ENCODE results near the gene CLCN6.

DNA sequence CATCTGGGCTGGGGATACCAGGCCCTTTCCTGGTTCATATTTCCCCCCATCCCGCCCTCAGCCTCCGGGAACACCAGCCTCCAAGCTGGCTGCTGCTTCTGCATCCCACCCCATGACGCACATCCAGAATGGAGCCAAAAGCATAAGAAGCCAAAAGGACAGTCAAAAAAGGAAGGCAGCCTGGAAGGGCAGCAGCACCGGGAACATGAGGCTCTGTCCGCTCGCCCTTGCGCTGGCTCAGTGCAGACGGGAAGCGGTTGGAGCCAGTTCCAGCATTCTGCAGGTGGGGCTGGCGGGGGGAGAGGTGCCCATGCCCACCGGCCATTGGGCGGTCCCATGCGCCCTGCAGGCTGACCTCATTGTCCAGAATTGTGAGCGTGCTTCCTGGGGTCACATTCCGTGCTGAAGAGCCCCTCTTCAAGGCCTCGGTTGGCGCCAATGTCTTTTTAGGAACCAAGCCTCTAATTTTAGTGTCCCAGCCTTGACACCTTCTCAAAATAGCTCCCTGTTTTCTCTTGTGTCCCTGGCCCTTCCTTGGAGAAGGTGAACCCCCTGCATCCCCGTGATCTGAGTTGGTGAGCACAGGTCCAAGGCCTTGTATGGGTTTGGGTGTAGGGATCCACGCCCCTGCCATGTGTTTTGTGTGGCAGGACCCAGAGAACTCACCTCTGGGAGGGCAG is 81.1 kb downstream of the CLCN6 start:
- TF ChIP-seq RNF2 (IDR thresholded peaks at IDR 0.05; ENCODE audit: borderline replicate concordance, low read depth, low read length, missing control alignments, poor library complexity, severe bottlenecking), result no peak
- TF ChIP-seq, protein P1, sequence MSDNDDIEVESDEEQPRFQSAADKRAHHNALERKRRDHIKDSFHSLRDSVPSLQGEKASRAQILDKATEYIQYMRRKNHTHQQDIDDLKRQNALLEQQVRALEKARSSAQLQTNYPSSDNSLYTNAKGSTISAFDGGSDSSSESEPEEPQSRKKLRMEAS (IDR thresholded peaks at IDR 0.05), result no peak
- TF ChIP-seq, protein P2, sequence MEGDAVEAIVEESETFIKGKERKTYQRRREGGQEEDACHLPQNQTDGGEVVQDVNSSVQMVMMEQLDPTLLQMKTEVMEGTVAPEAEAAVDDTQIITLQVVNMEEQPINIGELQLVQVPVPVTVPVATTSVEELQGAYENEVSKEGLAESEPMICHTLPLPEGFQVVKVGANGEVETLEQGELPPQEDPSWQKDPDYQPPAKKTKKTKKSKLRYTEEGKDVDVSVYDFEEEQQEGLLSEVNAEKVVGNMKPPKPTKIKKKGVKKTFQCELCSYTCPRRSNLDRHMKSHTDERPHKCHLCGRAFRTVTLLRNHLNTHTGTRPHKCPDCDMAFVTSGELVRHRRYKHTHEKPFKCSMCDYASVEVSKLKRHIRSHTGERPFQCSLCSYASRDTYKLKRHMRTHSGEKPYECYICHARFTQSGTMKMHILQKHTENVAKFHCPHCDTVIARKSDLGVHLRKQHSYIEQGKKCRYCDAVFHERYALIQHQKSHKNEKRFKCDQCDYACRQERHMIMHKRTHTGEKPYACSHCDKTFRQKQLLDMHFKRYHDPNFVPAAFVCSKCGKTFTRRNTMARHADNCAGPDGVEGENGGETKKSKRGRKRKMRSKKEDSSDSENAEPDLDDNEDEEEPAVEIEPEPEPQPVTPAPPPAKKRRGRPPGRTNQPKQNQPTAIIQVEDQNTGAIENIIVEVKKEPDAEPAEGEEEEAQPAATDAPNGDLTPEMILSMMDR (IDR thresholded peaks at IDR 0.05; ENCODE audit: control extremely low read depth in 1 of 3, insufficient read depth in 1 of 3, low read depth in 1 of 3, low read length in 3 of 3), result no peak
- no peak for TF ChIP-seq SIN3A (conservative IDR thresholded peaks at IDR 0.05 in 1 of 2, IDR thresholded peaks at IDR 0.05 in 1 of 2; ENCODE audit: low read depth in 1 of 2, low read length in 2 of 2)
- no peak for TF ChIP-seq FOSL1 (IDR thresholded peaks at IDR 0.05; ENCODE audit: insufficient read depth, low read depth, low read length)
- no peak for TF ChIP-seq JUN (IDR thresholded peaks at IDR 0.05; ENCODE audit: low read depth, low read length)
- no peak for TF ChIP-seq HDAC6 (IDR thresholded peaks at IDR 0.05; ENCODE audit: low read depth, low read length)
- TF ChIP-seq POLR2A (IDR thresholded peaks at IDR 0.05; ENCODE audit: control extremely low read depth in 1 of 2, low read depth in 2 of 2, low read length in 2 of 2), result no peak
